Subcutaneous abdominal adipose tissue (tissue), 5 donors: ENCODE measurements around the gene FBN2.

Source experiments
- H3K27ac ChIP-seq: one replicate; pipeline ENCODE4 v1.7.0; 2013; ENCODE audit warnings: low read depth, mild to moderate bottlenecking, inconsistent platforms, low read length, moderate library complexity
- H3K27me3 ChIP-seq, 5 donors: one replicate each; pipeline ENCODE4 v1.7.0; 2013; ENCODE audit warnings: low read length in 5 of 5, inconsistent platforms in 1 of 5; ENCODE audit not compliant: control insufficient read depth in 5 of 5, insufficient read depth in 4 of 5
- H3K36me3 ChIP-seq, 5 donors: one replicate each; pipeline ENCODE4 v1.7.0; 2013; ENCODE audit warnings: low read length in 5 of 5; ENCODE audit not compliant: control insufficient read depth in 5 of 5, insufficient read depth in 5 of 5
- H3K4me1 ChIP-seq, 5 donors: one replicate each; pipeline ENCODE4 v1.7.0; 2013; ENCODE audit warnings: low read length in 5 of 5, mild to moderate bottlenecking in 3 of 5, moderate library complexity in 1 of 5; ENCODE audit not compliant: control insufficient read depth in 5 of 5, insufficient read depth in 5 of 5
- H3K4me3 ChIP-seq, 5 donors: one replicate each; pipeline ENCODE4 v1.7.0; 2013; ENCODE audit warnings: low read length in 5 of 5, low read depth in 1 of 5
- H3K9ac ChIP-seq, 5 donors: one replicate each; pipeline ENCODE4 v1.7.0; 2013; ENCODE audit warnings: low read length in 5 of 5, mild to moderate bottlenecking in 4 of 5, moderate library complexity in 3 of 5
- H3K9me3 ChIP-seq, 5 donors: one replicate each; pipeline ENCODE4 v1.7.0; 2013; ENCODE audit warnings: low read length in 5 of 5; ENCODE audit not compliant: control insufficient read depth in 5 of 5
- donor health status: healthy.
- donor health status: healthy.
- donor health status: healthy.
- donor health status: healthy.
- donor health status: healthy.

The FBN2 gene

GRCh38 chr5:128535251-128535650 is 2.8 kb downstream of the FBN2 start:
- peaks cover 0 to 25% (median 19%) of the 10 kb centered on the region in 5 donors for H3K27me3 ChIP-seq
- H3K4me1 ChIP-seq, result peaks cover 0 to 27% (median 25%) of the 10 kb centered on the region in 5 donors
- no peak overlapping the region for H3K27ac ChIP-seq
- no peaks in the 10 kb centered on the region for H3K9me3 ChIP-seq
- H3K9ac ChIP-seq, result no peak overlapping the region
- H3K36me3 ChIP-seq, result no peaks in the 10 kb centered on the region
- H3K4me3 ChIP-seq, result no peak overlapping the region

- Histone ChIP-seq H3K27ac (no peak overlapping the region), H3K4me3 (no peak overlapping the region), H3K27me3 (peaks cover 0 to 25% (median 19%) of the 10 kb centered on the region in 5 donors), H3K36me3 (no peaks in the 10 kb centered on the region), H3K4me1 (peaks cover 0 to 27% (median 25%) of the 10 kb centered on the region in 5 donors), H3K9ac (no peak overlapping the region), H3K9me3 (no peaks in the 10 kb centered on the region)
These were observed 3.3 kb downstream of the FBN2 start for GRCh38 chr5:128534726-128535125.

- Histone ChIP-seq H3K4me3 (no peak overlapping the region), H3K4me1 (peaks cover 0 to 13% (median 12%) of the 10 kb centered on the region in 5 donors), H3K36me3 (no peaks in the 10 kb centered on the region), H3K27me3 (peaks cover 0 to 16% (median 13%) of the 10 kb centered on the region in 5 donors), H3K9ac (no peak overlapping the region), H3K9me3 (no peaks in the 10 kb centered on the region), H3K27ac (no peak overlapping the region)
These were observed 5.3 kb downstream of the FBN2 start for GRCh38 chr5:128532776-128533175.

GRCh38 chr5:128532127-128532526 is 5.9 kb downstream of the FBN2 start:
- Histone ChIP-seq H3K27ac (no peak overlapping the region), H3K4me3 (no peak overlapping the region), H3K36me3 (no peaks in the 10 kb centered on the region), H3K9ac (no peak overlapping the region), H3K9me3 (no peaks in the 10 kb centered on the region), H3K4me1 (peaks cover 0 to 6% (median 5%) of the 10 kb centered on the region in 5 donors), H3K27me3 (peaks cover 0 to 13% (median 10%) of the 10 kb centered on the region in 5 donors)

GRCh38 chr5:128528637-128529255 is 9.3 kb downstream of the FBN2 start:
- no peaks in the 10 kb centered on the region for H3K36me3 ChIP-seq
- no peak overlapping the region for H3K4me3 ChIP-seq
- H3K4me1 ChIP-seq, result no peaks in the 10 kb centered on the region
- no peaks in the 10 kb centered on the region for H3K9me3 ChIP-seq
- H3K27ac ChIP-seq, result no peak overlapping the region
- no peaks in the 10 kb centered on the region for H3K27me3 ChIP-seq
- no peak overlapping the region for H3K9ac ChIP-seq

- H3K9me3 ChIP-seq, result no peaks in the 10 kb centered on the region
- H3K9ac ChIP-seq, result no peak overlapping the region
- no peaks in the 10 kb centered on the region for H3K4me1 ChIP-seq
- no peak overlapping the region for H3K4me3 ChIP-seq
- no peak overlapping the region for H3K27ac ChIP-seq
- H3K36me3 ChIP-seq, result no peaks in the 10 kb centered on the region
- H3K27me3 ChIP-seq, result no peaks in the 10 kb centered on the region
These were observed 9.9 kb downstream of the FBN2 start for GRCh38 chr5:128528126-128528525.

GRCh38 chr5:128527077-128527476 is 11.0 kb downstream of the FBN2 start:
- no peak overlapping the region for H3K27ac ChIP-seq
- H3K4me3 ChIP-seq, result no peak overlapping the region

GRCh38 chr5:128522336-128522735 is 15.7 kb downstream of the FBN2 start:
- no peaks in the 10 kb centered on the region for H3K36me3 ChIP-seq
- no peaks in the 10 kb centered on the region for H3K27me3 ChIP-seq
- H3K4me3 ChIP-seq, result no peak overlapping the region
- H3K9me3 ChIP-seq, result no peaks in the 10 kb centered on the region
- H3K4me1 ChIP-seq, result no peaks in the 10 kb centered on the region
- no peak overlapping the region for H3K9ac ChIP-seq
- H3K27ac ChIP-seq, result no peak overlapping the region

More at GRCh38 chr5:128527077-128527476, 11.0 kb downstream of the FBN2 start:
- H3K36me3 ChIP-seq, result no peaks in the 10 kb centered on the region
- no peaks in the 10 kb centered on the region for H3K27me3 ChIP-seq
- H3K9ac ChIP-seq, result no peak overlapping the region
- no peaks in the 10 kb centered on the region for H3K9me3 ChIP-seq
- H3K4me1 ChIP-seq, result no peaks in the 10 kb centered on the region

- no peak overlapping the region for H3K9ac ChIP-seq
- H3K4me1 ChIP-seq, result no peaks in the 10 kb centered on the region
- no peak overlapping the region for H3K27ac ChIP-seq
- H3K4me3 ChIP-seq, result no peak overlapping the region
- H3K27me3 ChIP-seq, result no peaks in the 10 kb centered on the region
- H3K9me3 ChIP-seq, result no peaks in the 10 kb centered on the region
- H3K36me3 ChIP-seq, result no peaks in the 10 kb centered on the region
These were observed 18.2 kb downstream of the FBN2 start for GRCh38 chr5:128519827-128520226.

- Histone ChIP-seq H3K4me1 (no peaks in the 10 kb centered on the region), H3K27me3 (no peaks in the 10 kb centered on the region), H3K4me3 (no peak overlapping the region), H3K9me3 (no peaks in the 10 kb centered on the region), H3K36me3 (no peaks in the 10 kb centered on the region), H3K9ac (no peak overlapping the region), H3K27ac (no peak overlapping the region)
These were observed 21.1 kb downstream of the FBN2 start for GRCh38 chr5:128516978-128517377.
